GM12878 (cell line): Measurements from ENCODE around the gene MMP1. TPM values are rescaled to one million over a fixed set of nuclear protein-coding genes. Genes with fewer than 3 reads are reported as not detected.

Experiments
- ATAC-seq: fragments of 200-7000 bp; cut with Tn5 transposase; 3 replicates; pipeline ENCODE4 v1.9.1; 2020; ENCODE audit warnings: mild to moderate bottlenecking, moderate library complexity
- BruUV-seq: library from RNA; stranded (reverse); fragments of 400-500 nt; replicated peaks from 2 replicates; lab custom pipeline; 2021; lab: Mats Ljungman, UMichigan
- CTCF ChIA-PET: fragments of 300-600 bp; sonication (Branson Sonifier 250); formaldehyde crosslinking; extraction: SDS; loops from one replicate; lab custom pipeline; 2021; ENCODE audit warnings: inconsistent platforms; lab: Yijun Ruan, JAX
- POLR2A ChIA-PET: fragments of 350-600 bp; formaldehyde crosslinking; extraction: SDS; loops from one replicate; lab custom pipeline; 2021; ENCODE audit warnings: inconsistent platforms; lab: Charles Lee
- RAD21 ChIA-PET: fragments of 300-600 bp; sonication (Branson Sonifier 250); formaldehyde crosslinking; loops from one replicate; lab custom pipeline; 2023; ENCODE audit warnings: antibody characterized with exemption; ENCODE audit not compliant: unreplicated experiment; lab: Charles Lee
- SMC1A ChIA-PET: fragments of 300-600 bp; sonication (Branson Sonifier 250); formaldehyde crosslinking; loops from one replicate; lab custom pipeline; 2023; ENCODE audit not compliant: unreplicated experiment, uncharacterized antibody; lab: Charles Lee
- DNase-seq: peaks from one replicate; pipeline ENCODE4 v3.0.0-alpha.2; 2011; ENCODE audit warnings: low read depth, low spot score
- FAIRE-seq: peaks from 3 replicates; lab custom pipeline; 2011; peaks lifted over from hg19 to GRCh38; lab: Jason Lieb, UNC
- H2AFZ ChIP-seq: 2 replicates; pipeline ENCODE4 v1.6.0; 2011; ENCODE audit warnings: low read depth, low read length, control low read depth; ENCODE audit not compliant: control insufficient read depth
- H3K27ac ChIP-seq: 2 replicates; pipeline ENCODE4 v1.5.1; 2011; ENCODE audit warnings: control low read depth; ENCODE audit not compliant: control insufficient read depth, insufficient read depth
- H3K27me3 ChIP-seq, 2 experiments: replicated peaks in 1 of 2; 2 replicates each; pipeline versions ENCODE4 v1.6.0 to v1.6.1; 2011; ENCODE audit warnings: low read length in 1 of 2; ENCODE audit not compliant: control insufficient read depth in 2 of 2, insufficient read depth in 2 of 2
- H3K36me3 ChIP-seq, 2 experiments: 2 replicates each; pipeline ENCODE4 v1.5.1; 2011; ENCODE audit warnings: low read length in 1 of 2; ENCODE audit not compliant: control insufficient read depth in 2 of 2, insufficient read depth in 2 of 2
- H3K4me1 ChIP-seq: 2 replicates; pipeline ENCODE4 v1.6.1; 2011; ENCODE audit warnings: mild to moderate bottlenecking, low read length, moderate library complexity, mixed read lengths; ENCODE audit not compliant: control insufficient read depth, insufficient read depth
- H3K4me2 ChIP-seq: 2 replicates; pipeline ENCODE4 v1.6.0; 2011; ENCODE audit warnings: control low read depth; ENCODE audit not compliant: control insufficient read depth, insufficient read depth
- H3K4me3 ChIP-seq: fragments of 200-600 bp; sonication (generic); 2 replicates; pipeline ENCODE4 v1.5.1; 2016
- H3K79me2 ChIP-seq: 2 replicates; pipeline ENCODE4 v1.6.0; 2011; ENCODE audit warnings: low read length; ENCODE audit not compliant: control insufficient read depth, insufficient read depth
- H3K9ac ChIP-seq: 2 replicates; pipeline ENCODE4 v1.8.0; 2011; ENCODE audit warnings: low read length, control low read depth, mixed read lengths; ENCODE audit not compliant: control insufficient read depth, insufficient read depth
- H3K9me3 ChIP-seq: replicated peaks from 3 replicates; pipeline ENCODE4 v1.5.1; 2011; ENCODE audit warnings: mild to moderate bottlenecking, low read length; ENCODE audit not compliant: control insufficient read depth, insufficient read depth
- H4K20me1 ChIP-seq: 2 replicates; pipeline ENCODE4 v1.6.0; 2011; ENCODE audit not compliant: control insufficient read depth, insufficient read depth
- ATF7 ChIP-seq: fragments of 450-650 bp; IDR thresholded peaks from 2 replicates; pipeline ENCODE4 v1.6.1; 2016; ENCODE audit warnings: low read depth, mild to moderate bottlenecking
- CBX3 ChIP-seq: fragments of 200-600 bp; sonication (generic); IDR thresholded peaks from 2 replicates; pipeline ENCODE4 v1.6.1; 2016; ENCODE audit warnings: low read depth, borderline replicate concordance
- CHD1 ChIP-seq: IDR thresholded peaks from 2 replicates; pipeline ENCODE4 v1.6.1; 2012; ENCODE audit warnings: low read depth, low read length, improper control_type of control experiment
- CTCF ChIP-seq, 3 experiments: IDR thresholded peaks in 2 of 3; conservative IDR thresholded peaks in 1 of 3; 2 replicates each; pipeline ENCODE4 v1.5.1; 2011; ENCODE audit warnings: low read depth in 3 of 3, low read length in 3 of 3, mild to moderate bottlenecking in 3 of 3, control low read depth in 2 of 3, moderate library complexity in 2 of 3, inconsistent platforms in 1 of 3, mixed read lengths in 1 of 3; ENCODE audit not compliant: control insufficient read depth in 2 of 3, insufficient read depth in 1 of 3; ENCODE audit errors: extremely low read depth in 1 of 3
- ETV6 ChIP-seq, 2 experiments: fragments of 450-650 bp in 1 of 2; IDR thresholded peaks in 1 of 2; conservative IDR thresholded peaks in 1 of 2; 2 replicates each; pipeline ENCODE4 v1.6.1; 2014; ENCODE audit warnings: antibody characterized with exemption in 1 of 2, borderline replicate concordance in 1 of 2, low read depth in 1 of 2, mild to moderate bottlenecking in 1 of 2, moderate library complexity in 1 of 2
- KAT2A ChIP-seq: conservative IDR thresholded peaks from 2 replicates; pipeline ENCODE4 v1.6.1; 2011; ENCODE audit warnings: low read depth, low read length; ENCODE audit not compliant: control insufficient read depth
- NFXL1 ChIP-seq: fragments of 450-650 bp; IDR thresholded peaks from 2 replicates; pipeline ENCODE4 v1.6.1; 2017; ENCODE audit warnings: antibody characterized with exemption, mild to moderate bottlenecking, borderline replicate concordance
- NFYA ChIP-seq: IDR thresholded peaks from 2 replicates; pipeline ENCODE4 v1.6.1; 2011; ENCODE audit warnings: low read depth, mild to moderate bottlenecking, low read length, improper control_type of control experiment, borderline replicate concordance
- POLR2A ChIP-seq: IDR thresholded peaks from 2 replicates; pipeline ENCODE4 v1.6.1; 2011; ENCODE audit warnings: low read depth, mild to moderate bottlenecking, low read length
- POLR2AphosphoS2 ChIP-seq: IDR thresholded peaks from 2 replicates; pipeline ENCODE4 v1.6.1; 2011; ENCODE audit warnings: low read depth, mild to moderate bottlenecking, low read length, improper control_type of control experiment, moderate library complexity
- RAD51 ChIP-seq: fragments of 450-650 bp; IDR thresholded peaks from 2 replicates; pipeline ENCODE4 v1.6.1; 2016; ENCODE audit warnings: moderate library complexity, mild to moderate bottlenecking, inconsistent platforms
- RELB ChIP-seq: fragments of 450-650 bp; IDR thresholded peaks from 2 replicates; pipeline ENCODE4 v1.6.1; 2017; ENCODE audit warnings: low read depth, mild to moderate bottlenecking, moderate library complexity
- SIX5 ChIP-seq: IDR thresholded peaks from 2 replicates; pipeline ENCODE4 v1.6.1; 2011; ENCODE audit warnings: mild to moderate bottlenecking, low read depth, low read length, moderate library complexity; ENCODE audit not compliant: severe bottlenecking
- SUPT20H ChIP-seq: IDR thresholded peaks from 2 replicates; pipeline ENCODE4 v1.6.1; 2011; ENCODE audit warnings: low read depth, mild to moderate bottlenecking, low read length, moderate library complexity, borderline replicate concordance; ENCODE audit not compliant: control insufficient read depth
- WRNIP1 ChIP-seq: IDR thresholded peaks from 2 replicates; pipeline ENCODE4 v1.6.1; 2011; ENCODE audit warnings: low read depth, low read length, improper control_type of control experiment, borderline replicate concordance
- YBX1 ChIP-seq: fragments of 450-650 bp; IDR thresholded peaks from 2 replicates; pipeline ENCODE4 v1.6.1; 2016; ENCODE audit warnings: antibody characterized with exemption
- ZBED1 ChIP-seq: IDR thresholded peaks from 2 replicates; pipeline ENCODE4 v1.6.1; 2016; ENCODE audit warnings: borderline replicate concordance
- WGBS: methylation state at CpG from one replicate; pipeline ENCODE4 v1.1.6; 2016; ENCODE audit warnings: low lambda C conversion rate; ENCODE audit not compliant: insufficient replicate concordance, insufficient coverage; ENCODE audit errors: missing lambda C conversion rate; 5-methylcytosine and 5-hydroxymethylcytosine counted together
- in situ Hi-C: fragments of 300-500 bp; cut with MboI; formaldehyde crosslinking; loops from 9 replicates; pipeline ENCODE4 v1.14.3; 2018; ENCODE audit warnings: mixed read lengths
- intact Hi-C: fragments of 100-400 bp; cut with micrococcal nuclease; formaldehyde crosslinking; loops from one replicate; pipeline ENCODE4 v1.14.2; 2022; ENCODE audit not compliant: unreplicated experiment
- polyA plus RNA-seq, 11 experiments: library from polyadenylated mRNA; depleted of rRNA in 4 of 11; unstranded in 6 of 11; stranded (reverse) in 5 of 11; fragments of >200 nt; fragmentation: Nextera tagmentation in 4 of 11; fragmentation: Illumina TruSeq in 1 of 11; extraction: Ambion mirVana in 4 of 11; extraction: Trizol in 1 of 11; gene quantifications; 1 replicate in 1 of 11; 2 replicates in 10 of 11; pipeline versions ENCODE4 v1.2.1 to v1.2.3, GENCODE V29; 2011 to 2016; ENCODE audit warnings: inconsistent platforms in 2 of 11, missing spikeins in 2 of 11, low read depth in 1 of 11
- total RNA-seq, 4 experiments: library from RNA; depleted of rRNA in 3 of 4; stranded (reverse); fragments of >200 nt in 3 of 4; fragmentation: Illumina TruSeq in 1 of 4; extraction: Trizol in 1 of 4; gene quantifications; 2 replicates each; pipeline versions ENCODE4 v1.2.1 to v1.2.3, GENCODE V29; 2013 to 2021
- TF ChIP-seq, protein P1 (sequence below): fragments of 450-650 bp; conservative IDR thresholded peaks from 2 replicates; pipeline ENCODE4 v1.6.1; 2017; ENCODE audit warnings: mild to moderate bottlenecking, moderate library complexity

MMP1 gene
- total and polyA plus RNA-seq, 10 of the 15 experiments (the other 5 are each of a cell fraction or from before 2014, with no cell fraction given), result not detected

GRCh38 chr11:102831128-102831488 is 33.1 kb upstream of the MMP1 start:
- Histone ChIP-seq H3K9me3 (no peaks in the 10 kb centered on the region), H3K4me3 (no peak overlapping the region), H3K79me2 (no peaks in the 10 kb centered on the region), H3K27ac (no peak overlapping the region), H3K9ac (no peak overlapping the region), H3K4me2 (no peak overlapping the region), H3K36me3 (no peaks in the 10 kb centered on the region), H2AFZ (no peak overlapping the region), H4K20me1 (no peaks in the 10 kb centered on the region), H3K4me1 (no peaks in the 10 kb centered on the region), H3K27me3 (peaks cover 0 to 9% of the 10 kb centered on the region in 2 experiments; a peak in 2 of 4 replicates)
- SMC1A ChIA-PET, result interaction anchor here (0.6 to 3.8 kb wide), 14 partner anchors 9 to 226 kb away, joined by 3 to 28 read pairs (median 4); no protein-coding TSS in a partner anchor
- CTCF ChIA-PET, result interaction anchor here (0.6 to 6.0 kb wide), 27 partner anchors 12 to 272 kb away, joined by 3 to 53 read pairs (median 4); partner anchors contain the start of gene MMP3
- BruUV-seq, result no TSS peak
- intact Hi-C loops (loop anchor here (1.0 kb wide), 1 partner anchor 110 kb away; no protein-coding TSS in a partner anchor), in situ Hi-C loops (no loop called here)
- WGBS, result 0% methylated on average over 2 of the region's 2 CpGs
- FAIRE-seq, result no peak
- POLR2A ChIA-PET, result no interaction called here
- no peak for TF ChIP-seq POLR2AphosphoS2
- no peak for TF ChIP-seq ZBED1
- TF ChIP-seq WRNIP1, result no peak
- no peak for TF ChIP-seq RAD51
- TF ChIP-seq ETV6 (conservative IDR thresholded peaks at IDR 0.05 in 1 of 2, IDR thresholded peaks at IDR 0.05 in 1 of 2; ENCODE audit: borderline replicate concordance in 1 of 2, low read depth in 1 of 2), result no peak
- TF ChIP-seq KAT2A, result no peak
- no peak for TF ChIP-seq ATF7
- no peak for TF ChIP-seq SIX5
- TF ChIP-seq CHD1, result no peak
- TF ChIP-seq RELB, result no peak
- TF ChIP-seq NFXL1, result no peak
- TF ChIP-seq, protein P1, sequence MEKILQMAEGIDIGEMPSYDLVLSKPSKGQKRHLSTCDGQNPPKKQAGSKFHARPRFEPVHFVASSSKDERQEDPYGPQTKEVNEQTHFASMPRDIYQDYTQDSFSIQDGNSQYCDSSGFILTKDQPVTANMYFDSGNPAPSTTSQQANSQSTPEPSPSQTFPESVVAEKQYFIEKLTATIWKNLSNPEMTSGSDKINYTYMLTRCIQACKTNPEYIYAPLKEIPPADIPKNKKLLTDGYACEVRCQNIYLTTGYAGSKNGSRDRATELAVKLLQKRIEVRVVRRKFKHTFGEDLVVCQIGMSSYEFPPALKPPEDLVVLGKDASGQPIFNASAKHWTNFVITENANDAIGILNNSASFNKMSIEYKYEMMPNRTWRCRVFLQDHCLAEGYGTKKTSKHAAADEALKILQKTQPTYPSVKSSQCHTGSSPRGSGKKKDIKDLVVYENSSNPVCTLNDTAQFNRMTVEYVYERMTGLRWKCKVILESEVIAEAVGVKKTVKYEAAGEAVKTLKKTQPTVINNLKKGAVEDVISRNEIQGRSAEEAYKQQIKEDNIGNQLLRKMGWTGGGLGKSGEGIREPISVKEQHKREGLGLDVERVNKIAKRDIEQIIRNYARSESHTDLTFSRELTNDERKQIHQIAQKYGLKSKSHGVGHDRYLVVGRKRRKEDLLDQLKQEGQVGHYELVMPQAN, result no peak
- TF ChIP-seq POLR2A, result no peak
- TF ChIP-seq YBX1, result no peak
- no peak for TF ChIP-seq NFYA
- TF ChIP-seq SUPT20H, result no peak
- TF ChIP-seq CBX3, result no peak
- TF ChIP-seq CTCF (IDR thresholded peaks at IDR 0.05 in 2 of 3, conservative IDR thresholded peaks at IDR 0.05 in 1 of 3; ENCODE audit: control insufficient read depth in 2 of 3, extremely low read depth in 1 of 3, insufficient read depth in 1 of 3, low read depth in 3 of 3, low read length in 3 of 3), result no peak
- RAD21 ChIA-PET, result interaction anchor here (0.6 to 2.4 kb wide), 15 partner anchors 39 to 287 kb away, joined by 3 to 20 read pairs (median 4); no protein-coding TSS in a partner anchor
- DNase-seq, result no peak
- no peak for ATAC-seq
